HG03039 (cell line): ENCODE data around the gene ACTL8.

Experiments
- ATAC-seq: cut with Tn5 transposase; IDR thresholded peaks from one replicate; pipeline ENCODE4 v1.9.1; 2021; ENCODE audit warnings: mild to moderate bottlenecking, moderate library complexity; ENCODE audit not compliant: unreplicated experiment

The ACTL8 gene

GRCh38 chr1:17768651-17769241, 13.6 kb downstream of the ACTL8 start:
- no peak for ATAC-seq

DNA sequence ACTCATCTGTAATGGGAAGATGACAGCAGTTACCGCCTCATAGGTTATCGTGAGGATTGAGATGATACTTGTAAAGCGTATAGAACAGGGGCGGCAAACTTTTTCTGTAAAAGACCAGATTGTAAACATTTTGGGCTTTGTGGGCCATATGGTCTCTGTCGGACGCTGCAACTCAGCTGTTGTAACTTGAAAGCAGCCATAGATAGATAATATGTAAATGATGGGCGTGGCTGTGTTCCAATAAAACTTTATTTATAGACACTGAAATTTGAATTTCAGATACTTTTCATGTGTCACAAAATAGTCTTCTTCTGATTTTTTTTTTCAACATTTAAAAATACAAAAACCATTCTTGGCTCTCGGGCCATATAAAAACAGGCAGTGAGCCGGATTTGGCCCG, 15.8 kb downstream of the ACTL8 start:
- no peak for ATAC-seq

DNA sequence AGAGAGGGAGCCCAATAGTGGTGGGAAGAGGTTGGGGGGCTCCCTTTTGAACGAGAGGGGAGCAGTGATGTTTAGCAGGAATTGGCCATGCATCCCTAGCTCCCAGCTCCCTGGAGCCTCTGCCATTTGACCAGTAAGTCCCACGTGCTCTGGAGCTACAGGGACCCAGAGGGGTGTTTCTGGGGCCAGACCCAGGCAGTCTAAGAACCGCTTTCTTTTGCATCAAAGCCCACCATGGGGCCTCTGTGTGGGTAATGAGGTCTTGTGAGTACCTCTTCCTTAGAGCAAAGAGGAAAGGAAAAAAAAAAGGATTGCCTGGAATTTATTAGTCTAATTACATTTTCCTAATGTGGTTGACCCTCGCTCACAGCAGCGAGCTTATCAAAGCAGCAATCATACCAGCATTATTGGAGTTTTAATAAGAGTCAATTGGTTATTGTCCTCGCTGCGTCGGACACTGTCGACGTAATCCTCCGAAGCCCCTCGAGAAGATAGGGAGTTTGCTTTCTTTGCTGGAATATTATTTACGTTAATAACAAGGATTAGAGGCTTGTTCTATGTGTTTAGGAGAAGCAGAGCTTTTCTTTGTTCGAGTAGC, 17.6 kb downstream of the ACTL8 start:
- no peak for ATAC-seq

- ATAC-seq: no peak
These were observed 18.6 kb downstream of the ACTL8 start for GRCh38 chr1:17773591-17774326.

GRCh38 chr1:17774452-17774851, 19.3 kb downstream of the ACTL8 start:
- no peak for ATAC-seq

DNA sequence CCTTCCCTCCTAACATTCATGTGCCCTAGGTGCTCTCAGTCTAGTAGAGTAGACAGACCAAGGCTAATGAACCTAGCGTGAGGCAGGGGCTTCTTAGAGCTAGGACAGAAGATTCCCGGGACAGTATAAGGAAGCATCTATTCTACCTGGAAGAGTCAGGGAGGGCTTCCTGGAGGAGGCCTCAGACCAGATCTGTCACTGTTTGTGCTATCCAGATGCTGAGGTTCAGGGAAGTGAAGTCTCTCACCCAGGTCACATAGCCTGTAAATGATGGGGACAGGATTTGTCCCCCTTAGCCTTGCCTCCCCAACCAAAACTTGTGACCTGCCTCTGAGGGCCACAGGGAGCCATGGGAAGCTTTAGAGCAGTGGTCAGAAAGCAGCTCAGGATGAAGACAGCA, 20.7 kb downstream of the ACTL8 start:
- no peak for ATAC-seq

- no peak for ATAC-seq
These were observed 21.3 kb downstream of the ACTL8 start for GRCh38 chr1:17776426-17776825.

- ATAC-seq: no peak
These were observed 22.2 kb downstream of the ACTL8 start for GRCh38 chr1:17777330-17777729.

DNA sequence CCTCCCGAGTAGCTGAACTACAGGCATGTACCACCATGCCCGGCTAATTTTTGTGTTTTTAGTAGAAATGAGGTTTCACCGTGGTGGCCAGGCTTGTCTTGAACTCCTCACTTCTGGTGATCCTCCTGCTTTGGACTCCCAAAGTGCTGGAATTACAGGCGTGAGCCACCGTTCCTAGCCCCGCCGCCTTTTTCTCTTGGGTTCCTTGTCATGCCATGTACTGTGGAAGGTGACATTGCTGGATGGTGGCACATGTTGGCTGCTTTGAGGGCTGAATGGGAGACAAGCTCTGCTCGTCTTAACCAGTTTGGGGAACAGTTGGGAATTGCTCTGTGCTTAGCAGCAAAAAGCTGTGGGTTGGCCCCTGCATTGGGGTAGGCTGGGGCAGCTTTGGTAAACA, 22.7 kb downstream of the ACTL8 start:
- no peak for ATAC-seq

GRCh38 chr1:17780916-17781315, 25.8 kb downstream of the ACTL8 start:
- ATAC-seq: no peak

DNA sequence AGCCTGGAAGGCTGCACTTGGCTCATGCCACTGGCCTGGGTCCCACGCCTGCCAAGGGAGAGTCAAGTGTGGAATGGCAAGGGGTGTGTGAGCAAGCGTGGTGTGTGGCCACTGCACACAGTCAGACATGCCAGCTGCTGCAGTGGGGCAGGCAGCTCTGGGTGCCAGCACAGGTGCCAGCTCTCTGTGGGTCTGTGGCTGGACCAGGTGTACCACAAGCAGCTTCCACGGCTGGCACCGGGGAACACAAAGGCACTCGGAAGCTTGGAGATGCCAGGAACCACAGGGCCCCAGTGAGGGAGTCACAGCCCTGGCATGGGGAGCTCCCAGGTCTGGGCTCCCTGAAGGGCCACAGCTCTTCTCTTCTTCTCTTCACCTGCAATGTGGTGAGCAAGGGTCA, 34.8 kb downstream of the ACTL8 start:
- ATAC-seq: no peak

GRCh38 chr1:17790383-17791054, 35.4 kb downstream of the ACTL8 start:
- ATAC-seq: no peak

GRCh38 chr1:17791055-17791390, 35.9 kb downstream of the ACTL8 start:
- ATAC-seq: no peak

- ATAC-seq: no peak
These were observed 36.3 kb downstream of the ACTL8 start for GRCh38 chr1:17791480-17791879.

GRCh38 chr1:17792421-17792820, 37.3 kb downstream of the ACTL8 start:
- ATAC-seq: no peak

DNA sequence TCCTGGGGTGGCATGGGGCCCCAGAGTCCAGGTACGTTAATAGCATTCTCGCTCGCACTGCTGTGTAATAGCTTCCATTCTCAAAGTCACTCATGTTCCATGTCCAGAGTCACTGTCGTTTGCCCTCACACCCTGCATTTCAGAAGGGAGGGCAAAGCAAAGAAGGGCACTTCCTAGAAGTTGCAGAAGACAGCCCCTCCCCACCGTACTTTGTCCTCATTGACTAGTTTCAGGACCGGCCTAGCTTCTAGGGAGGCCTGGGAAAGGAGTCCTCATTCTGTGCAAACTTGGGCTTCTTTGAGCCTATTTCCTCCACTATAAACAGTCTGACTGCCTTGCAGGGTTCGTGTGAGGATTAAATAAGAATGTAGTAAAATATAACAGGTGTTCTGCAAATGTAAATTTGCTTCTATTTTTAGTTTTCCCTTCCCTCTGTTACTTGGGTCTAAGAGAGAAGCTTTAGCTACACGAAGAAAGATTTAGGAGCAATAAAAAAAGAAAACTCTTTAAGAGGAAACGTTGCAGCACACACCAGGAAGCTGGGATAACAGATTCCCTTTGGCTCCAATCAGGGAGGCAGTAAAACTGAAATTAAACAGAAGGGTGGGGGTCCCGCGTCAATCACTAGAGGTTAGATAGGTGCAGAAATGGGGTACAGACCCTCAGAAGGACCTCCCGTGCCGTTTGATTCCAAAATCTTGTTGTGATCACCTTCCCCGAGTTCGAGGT, 40.1 kb downstream of the ACTL8 start:
- ATAC-seq: no peak

GRCh38 chr1:17795836-17796645, 40.9 kb downstream of the ACTL8 start:
- ATAC-seq: no peak

DNA sequence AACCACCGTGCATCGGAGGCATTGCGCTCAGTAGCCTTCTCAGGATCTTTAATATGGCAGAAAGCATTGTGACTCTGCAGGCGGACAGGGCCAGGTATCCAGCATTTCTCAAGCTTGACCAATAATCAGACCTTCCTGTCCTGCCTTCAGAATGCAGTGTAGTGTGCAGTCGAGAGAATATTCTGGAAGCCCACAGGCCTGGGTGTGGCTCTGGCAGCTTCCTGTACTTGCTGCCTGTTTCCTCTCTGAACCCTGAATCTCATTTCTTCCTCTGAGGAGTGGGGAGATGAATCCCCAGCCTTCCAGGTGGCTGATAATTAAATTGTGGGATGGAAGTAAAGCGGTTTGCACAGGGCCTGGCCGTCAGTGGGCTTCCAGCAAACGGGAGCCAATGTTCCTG, 42.3 kb downstream of the ACTL8 start:
- no peak for ATAC-seq

DNA sequence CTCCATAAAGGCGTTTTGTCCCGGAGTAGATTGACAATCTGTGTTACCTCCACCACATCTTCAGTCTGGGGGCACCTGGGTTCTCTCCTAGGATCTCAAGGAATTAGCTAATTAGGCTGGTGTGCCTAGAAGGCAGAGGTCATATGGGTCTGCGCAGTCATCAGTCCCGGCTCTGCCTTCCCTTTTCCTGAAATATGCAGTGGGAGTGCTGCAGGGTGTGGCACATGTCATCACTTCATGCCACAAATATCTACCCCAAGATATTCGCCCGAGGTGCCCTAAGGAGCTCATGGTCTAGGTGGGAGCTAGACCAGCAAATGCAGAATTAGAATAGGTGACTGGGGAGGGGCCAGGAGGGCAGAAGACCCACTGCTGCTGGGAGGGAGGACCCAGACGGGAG, 42.9 kb downstream of the ACTL8 start:
- no peak for ATAC-seq

- ATAC-seq: no peak
These were observed 43.8 kb downstream of the ACTL8 start for GRCh38 chr1:17798799-17799382.
